ENCODE data around the gene PLXNB1.
"Not testable (repeated sequence)": the region's sequence is repeated elsewhere in the genome, so short reads cannot be mapped to it uniquely, and the experiment has no call there.

The PLXNB1 gene

GRCh38 chr3:48404440-48405342 is 25.2 kb downstream of the PLXNB1 start:
- DNase-seq (ENCODE audit: low read depth, low spot score), result no peak

- DNase-seq (ENCODE audit: low read depth, low spot score), result no peak
These were observed 26.1 kb downstream of the PLXNB1 start for GRCh38 chr3:48403533-48404439.

GRCh38 chr3:48402907-48403306 is 27.0 kb downstream of the PLXNB1 start:
- no peak for DNase-seq (ENCODE audit: low read depth, low spot score)

- DNase-seq (ENCODE audit: low read depth, low spot score), result peak; percentile 35
These were observed 27.6 kb downstream of the PLXNB1 start for GRCh38 chr3:48402281-48402732.

GRCh38 chr3:48401434-48401901 is 28.4 kb downstream of the PLXNB1 start:
- DNase-seq (ENCODE audit: low read depth, low spot score), result not testable (repeated sequence)

GRCh38 chr3:48400824-48401433 is 29.0 kb downstream of the PLXNB1 start:
- DNase-seq (ENCODE audit: low read depth, low spot score), result no peak

- DNase-seq (ENCODE audit: low read depth, low spot score), result no peak
These were observed 30.3 kb downstream of the PLXNB1 start for GRCh38 chr3:48399387-48400172.

- DNase-seq (ENCODE audit: low read depth, low spot score), result no peak
These were observed 31.0 kb downstream of the PLXNB1 start for GRCh38 chr3:48398701-48399386.

GRCh38 chr3:48397767-48398681 is 31.9 kb downstream of the PLXNB1 start:
- no peak for DNase-seq (ENCODE audit: low read depth, low spot score)

GRCh38 chr3:48395714-48396113 is 34.2 kb downstream of the PLXNB1 start:
- no peak for DNase-seq (ENCODE audit: low read depth, low spot score)

GRCh38 chr3:48394391-48394790 is 35.5 kb downstream of the PLXNB1 start:
- no peak for DNase-seq (ENCODE audit: low read depth, low spot score)

- DNase-seq (ENCODE audit: low read depth, low spot score), result no peak
These were observed 40.9 kb downstream of the PLXNB1 start for GRCh38 chr3:48388966-48389365.

- no peak for DNase-seq (ENCODE audit: low read depth, low spot score)
These were observed 42.3 kb downstream of the PLXNB1 start for GRCh38 chr3:48387634-48388033.

- no peak for DNase-seq (ENCODE audit: low read depth, low spot score)
These were observed 56.9 kb downstream of the PLXNB1 start for GRCh38 chr3:48372862-48373435.

- no peak for DNase-seq (ENCODE audit: low read depth, low spot score)
These were observed 57.5 kb downstream of the PLXNB1 start for GRCh38 chr3:48372377-48372770.

- no peak for DNase-seq (ENCODE audit: low read depth, low spot score)
These were observed 58.1 kb downstream of the PLXNB1 start, which contains the start of gene FBXW12 for GRCh38 chr3:48371651-48372376. Gene FBXW12, plus strand, starts transcription at chr3:48372219. Its CDS starts 549 bp downstream, at chr3:48372768.

- DNase-seq (ENCODE audit: low read depth, low spot score), result no peak
These were observed 59.6 kb downstream of the PLXNB1 start for GRCh38 chr3:48370333-48370713.

- DNase-seq (ENCODE audit: low read depth, low spot score), result no peak
These were observed 60.1 kb downstream of the PLXNB1 start for GRCh38 chr3:48369693-48370332.
